Endodermal cell (in vitro differentiated cells): ENCODE data around the gene MDC1. TPM values are rescaled to one million over a fixed set of nuclear protein-coding genes. Genes with fewer than 3 reads are reported as not detected.

Source experiments
- DNase-seq: peaks from one replicate; pipeline ENCODE4 v3.0.0-alpha.2; 2017
- H3K27ac ChIP-seq: 2 replicates; pipeline ENCODE4 v1.5.1; 2013; ENCODE audit warnings: mild to moderate bottlenecking, low read depth, low read length, moderate library complexity
- H3K27me3 ChIP-seq: 2 replicates; pipeline ENCODE4 v1.6.1; 2013; ENCODE audit warnings: mild to moderate bottlenecking, low read length, moderate library complexity; ENCODE audit not compliant: insufficient read depth, control insufficient read depth, poor library complexity, severe bottlenecking
- H3K36me3 ChIP-seq: 2 replicates; pipeline ENCODE4 v1.7.0; 2013; ENCODE audit warnings: mild to moderate bottlenecking, low read length, moderate library complexity; ENCODE audit not compliant: control insufficient read depth, insufficient read depth
- H3K4me1 ChIP-seq: one replicate; pipeline ENCODE4 v1.7.0; 2013; ENCODE audit warnings: low read length; ENCODE audit not compliant: control insufficient read depth, insufficient read depth
- H3K4me3 ChIP-seq: 2 replicates; pipeline ENCODE4 v1.5.1; 2013; ENCODE audit warnings: mild to moderate bottlenecking, low read length, moderate library complexity
- H3K9ac ChIP-seq: 2 replicates; pipeline ENCODE4 v1.6.1; 2013; ENCODE audit warnings: mild to moderate bottlenecking, low read length, moderate library complexity; ENCODE audit not compliant: poor library complexity, severe bottlenecking; ENCODE audit errors: extremely low read depth
- H3K9me3 ChIP-seq: 2 replicates; pipeline ENCODE4 v1.6.1; 2013; ENCODE audit warnings: mild to moderate bottlenecking, low read length, moderate library complexity; ENCODE audit not compliant: control insufficient read depth
- H3K27ac Mint-ChIP-seq: 2 replicates; pipeline ENCODE4 v1.8.0; 2020; ENCODE audit warnings: mixed read lengths
- H3K27me3 Mint-ChIP-seq: 2 replicates; pipeline ENCODE4 v1.8.0; 2021; ENCODE audit warnings: mild to moderate bottlenecking, mixed read lengths; ENCODE audit not compliant: insufficient read depth
- H3K36me3 Mint-ChIP-seq: 2 replicates; pipeline ENCODE4 v1.8.0; 2020; ENCODE audit warnings: low read depth, mixed read lengths
- H3K4me1 Mint-ChIP-seq: 2 replicates; pipeline ENCODE4 v1.8.0; 2020; ENCODE audit warnings: mixed read lengths
- H3K4me3 Mint-ChIP-seq: 2 replicates; pipeline ENCODE4 v1.8.0; 2020; ENCODE audit warnings: mild to moderate bottlenecking, moderate library complexity, mixed read lengths
- H3K9me3 Mint-ChIP-seq: 2 replicates; pipeline ENCODE4 v1.8.0; 2020; ENCODE audit warnings: mild to moderate bottlenecking, mixed read lengths
- WGBS, 2 experiments: methylation state at CpG; one replicate each; pipeline versions ENCODE4 v1.1.5 to v1.1.7; 2013; ENCODE audit warnings: missing lambda C conversion rate in 2 of 2, mixed read lengths in 1 of 2; ENCODE audit not compliant: insufficient coverage in 1 of 2, insufficient read length in 1 of 2; 5-methylcytosine and 5-hydroxymethylcytosine counted together
- total RNA-seq, 2 donors: library from RNA; stranded (reverse); fragmentation: NEBNext Ultra II Directional in 1 of 2; extraction: Animal tissue kit (Norgen Biotek cat#: 25700) in 1 of 2; gene quantifications; 2 replicates in 1 of 2; 3 replicates in 1 of 2; pipeline ENCODE4 v1.2.1, GENCODE V29; 2021
- TF ChIP-seq, protein P1 (sequence below): fragments of 200-600 bp; sonication (generic); conservative IDR thresholded peaks from 2 replicates; pipeline ENCODE4 v1.5.0; 2021; ENCODE audit warnings: antibody characterized with exemption, mild to moderate bottlenecking

MDC1 gene
- total RNA-seq, 2 donors from 2014 or later, result 79.0 to 95.1 TPM

DNA sequence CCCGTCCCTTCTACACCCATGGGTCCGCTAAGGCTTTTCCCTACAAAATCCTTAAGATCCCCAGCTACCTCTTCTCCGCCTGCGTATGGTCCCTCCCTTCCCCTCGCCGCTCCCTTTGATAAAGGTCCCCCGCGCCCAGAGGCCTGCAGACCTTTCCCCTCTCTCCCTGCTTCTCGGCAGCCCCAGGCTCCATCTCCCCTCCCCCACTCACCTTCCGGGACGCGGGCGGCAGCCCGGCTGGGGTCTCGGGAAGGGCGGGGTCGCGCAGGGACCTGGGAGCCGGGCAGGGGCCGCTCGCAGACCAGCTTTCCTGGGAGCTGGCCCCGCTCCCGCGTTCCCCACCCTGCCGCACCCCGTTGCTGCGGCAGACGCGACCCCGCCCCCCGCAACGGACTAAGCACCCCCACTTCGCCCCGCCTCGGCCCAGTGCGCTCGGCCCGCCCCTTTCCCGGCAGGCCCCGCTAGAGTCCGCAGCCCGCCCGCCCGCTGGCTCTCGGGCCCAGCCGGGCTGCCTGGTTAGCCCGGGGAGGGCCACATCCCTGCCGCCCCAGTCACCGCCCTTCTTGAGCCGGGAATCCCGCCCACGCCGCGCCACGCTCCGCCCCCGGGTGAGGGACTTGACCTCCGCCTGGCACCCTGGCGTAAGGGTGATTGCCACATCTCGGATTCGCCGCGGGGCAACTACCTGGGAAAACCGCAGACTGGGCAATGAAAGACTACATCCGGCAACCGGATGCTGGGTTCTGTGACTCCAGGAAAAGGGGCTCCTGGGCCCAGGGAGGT lies 25.4 kb upstream of the MDC1 start, which contains the start of gene FLOT1:
Gene FLOT1, minus strand, starts transcription at position 372 of the 783 bp plus-strand sequence. CDS start 498 bp downstream, outside the sequence.
- no peaks in the 10 kb centered on the region for H3K9me3 Mint-ChIP-seq
- no peaks in the 10 kb centered on the region for H3K9me3 ChIP-seq
- H3K36me3 ChIP-seq, result peaks cover 50% of the 10 kb centered on the region
- H3K27ac Mint-ChIP-seq, result peak within 1 kb of the TSS; percentile 93
- H3K27me3 Mint-ChIP-seq, result no peaks in the 10 kb centered on the region
- 0 to 1% methylated on average over 23 to 66 of the region's 66 CpGs for WGBS, 2 experiments
- peak; percentile 99 for DNase-seq
- peak within 1 kb of the TSS; percentile 98 for H3K4me3 Mint-ChIP-seq
- peak within 1 kb of the TSS; percentile 94 for H3K4me3 ChIP-seq
- H3K9ac ChIP-seq, result peak within 1 kb of the TSS; percentile 99
- TF ChIP-seq, protein P1, sequence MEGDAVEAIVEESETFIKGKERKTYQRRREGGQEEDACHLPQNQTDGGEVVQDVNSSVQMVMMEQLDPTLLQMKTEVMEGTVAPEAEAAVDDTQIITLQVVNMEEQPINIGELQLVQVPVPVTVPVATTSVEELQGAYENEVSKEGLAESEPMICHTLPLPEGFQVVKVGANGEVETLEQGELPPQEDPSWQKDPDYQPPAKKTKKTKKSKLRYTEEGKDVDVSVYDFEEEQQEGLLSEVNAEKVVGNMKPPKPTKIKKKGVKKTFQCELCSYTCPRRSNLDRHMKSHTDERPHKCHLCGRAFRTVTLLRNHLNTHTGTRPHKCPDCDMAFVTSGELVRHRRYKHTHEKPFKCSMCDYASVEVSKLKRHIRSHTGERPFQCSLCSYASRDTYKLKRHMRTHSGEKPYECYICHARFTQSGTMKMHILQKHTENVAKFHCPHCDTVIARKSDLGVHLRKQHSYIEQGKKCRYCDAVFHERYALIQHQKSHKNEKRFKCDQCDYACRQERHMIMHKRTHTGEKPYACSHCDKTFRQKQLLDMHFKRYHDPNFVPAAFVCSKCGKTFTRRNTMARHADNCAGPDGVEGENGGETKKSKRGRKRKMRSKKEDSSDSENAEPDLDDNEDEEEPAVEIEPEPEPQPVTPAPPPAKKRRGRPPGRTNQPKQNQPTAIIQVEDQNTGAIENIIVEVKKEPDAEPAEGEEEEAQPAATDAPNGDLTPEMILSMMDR, result no peak
- peaks cover 50% of the 10 kb centered on the region for H3K36me3 Mint-ChIP-seq
- no peaks in the 10 kb centered on the region for H3K27me3 ChIP-seq
- peaks cover 5% of the 10 kb centered on the region for H3K4me1 ChIP-seq
- H3K4me1 Mint-ChIP-seq, result peaks cover 26% of the 10 kb centered on the region
- peak within 1 kb of the TSS; percentile 42 for H3K27ac ChIP-seq

DNA sequence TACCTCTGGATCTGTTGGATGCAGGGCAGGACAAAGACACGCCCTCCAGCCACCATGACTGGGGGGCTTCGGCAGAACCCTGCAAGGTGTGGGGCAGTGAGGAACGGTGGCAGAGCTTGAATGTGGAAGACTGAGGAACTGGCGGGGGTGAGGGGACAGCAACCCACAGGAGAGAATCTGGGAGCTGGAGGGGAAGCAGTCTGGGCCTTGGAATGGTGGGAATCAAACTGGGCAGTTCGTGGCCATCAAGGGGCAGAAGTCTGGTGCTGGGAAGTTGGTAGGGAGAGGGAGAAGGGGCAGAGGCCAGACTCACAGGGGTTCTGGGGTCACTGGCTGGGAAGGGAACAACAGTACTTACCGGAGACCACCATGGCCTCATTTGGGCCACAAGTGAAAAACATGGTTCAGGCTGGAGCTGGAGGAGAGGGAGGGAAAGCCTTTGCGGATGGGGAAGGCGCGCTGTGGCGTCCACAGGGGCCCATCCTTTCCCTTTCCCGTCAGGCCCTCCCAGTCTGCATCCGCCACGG lies 24.8 kb upstream of the MDC1 start:
- H3K9me3 ChIP-seq, result no peaks in the 10 kb centered on the region
- 27 to 31% methylated on average over 7 to 13 of the region's 13 CpGs for WGBS, 2 experiments
- H3K9ac ChIP-seq, result peak overlapping the region; percentile 99
- Mint-ChIP-seq H3K27ac (peak overlapping the region; percentile 91), H3K9me3 (no peaks in the 10 kb centered on the region), H3K4me1 (peaks cover 26% of the 10 kb centered on the region), H3K27me3 (no peaks in the 10 kb centered on the region), H3K36me3 (peaks cover 57% of the 10 kb centered on the region), H3K4me3 (peak overlapping the region; percentile 98)
- H3K4me1 ChIP-seq, result peaks cover 5% of the 10 kb centered on the region
- peaks cover 55% of the 10 kb centered on the region for H3K36me3 ChIP-seq
- H3K27me3 ChIP-seq, result no peaks in the 10 kb centered on the region
- no peak for DNase-seq
- peak overlapping the region; percentile 94 for H3K4me3 ChIP-seq
- no peak overlapping the region for H3K27ac ChIP-seq
- TF ChIP-seq, protein P1, result no peak

DNA sequence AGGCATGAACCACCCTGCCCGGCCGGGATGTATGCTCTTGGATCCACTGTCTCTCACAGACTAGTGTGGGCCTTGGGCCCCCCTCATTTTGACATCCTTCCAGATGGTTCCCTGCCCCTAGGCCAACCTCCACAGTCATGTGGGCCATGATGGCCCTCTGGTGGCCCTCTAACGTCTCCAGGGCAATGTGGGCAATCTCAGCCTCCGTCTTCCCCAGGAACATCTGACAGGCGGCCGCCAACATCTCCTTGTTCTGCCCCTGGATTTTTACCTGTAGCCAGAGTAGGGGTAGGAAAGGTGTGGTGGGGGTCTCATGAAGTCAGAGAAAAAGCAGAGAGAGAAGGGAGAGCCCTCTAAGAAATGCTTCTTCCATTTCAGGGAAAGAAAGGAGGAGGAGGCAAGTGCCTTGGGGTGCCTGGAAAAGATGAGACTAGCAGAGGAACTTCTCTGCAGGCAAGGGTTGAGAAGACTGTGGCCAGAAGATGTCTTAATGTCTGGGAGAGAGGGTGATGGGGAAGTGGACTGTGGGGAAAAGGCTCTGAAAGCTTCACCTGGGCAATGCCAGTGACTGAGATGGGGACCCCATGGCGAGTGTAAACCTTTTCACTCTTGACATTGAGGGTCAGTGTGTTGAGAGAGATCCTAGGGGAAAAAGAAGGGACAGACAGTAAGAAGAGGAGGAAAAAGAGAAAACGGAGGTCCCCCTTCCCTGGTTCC lies 24.1 kb upstream of the MDC1 start:
- no peaks in the 10 kb centered on the region for H3K9me3 ChIP-seq
- peaks cover 58% of the 10 kb centered on the region for H3K36me3 ChIP-seq
- no peaks in the 10 kb centered on the region for H3K27me3 ChIP-seq
- 84 to 91% methylated on average over 8 of the region's 8 CpGs for WGBS, 2 experiments
- TF ChIP-seq, protein P1, result peak; percentile 36
- Mint-ChIP-seq H3K4me3 (peak overlapping the region; percentile 98), H3K4me1 (peaks cover 26% of the 10 kb centered on the region), H3K27ac (peak overlapping the region; percentile 91), H3K9me3 (no peaks in the 10 kb centered on the region), H3K36me3 (peaks cover 62% of the 10 kb centered on the region), H3K27me3 (no peaks in the 10 kb centered on the region)
- H3K27ac ChIP-seq, result no peak overlapping the region
- peaks cover 5% of the 10 kb centered on the region for H3K4me1 ChIP-seq
- DNase-seq, result peak; percentile 79
- peak overlapping the region; percentile 94 for H3K4me3 ChIP-seq
- H3K9ac ChIP-seq, result peak overlapping the region; percentile 99
